Caki2 (cell line): ENCODE results near the gene UNG. TPM values are rescaled to one million over a fixed set of nuclear protein-coding genes. Genes with fewer than 3 reads are reported as not detected.
A peak's percentile ranks its signal among the peaks of the same experiment; 100 is the strongest.
"Not testable (repeated sequence)": the region's sequence is repeated elsewhere in the genome, so short reads cannot be mapped to it uniquely, and the experiment has no call there.

Source experiments
- DNase-seq: peaks from one replicate; pipeline ENCODE4 v3.0.0-alpha.2; 2015; ENCODE audit warnings: low read depth
- in situ Hi-C: cut with HindIII; loops from 2 replicates; pipeline ENCODE4 v1.10.0; 2016; ENCODE audit warnings: low sequenced_read_pairs, low pct_unique_long_range_greater_than_20kb, mixed read lengths
- total RNA-seq: library from RNA; depleted of rRNA; stranded (reverse); fragments of >200 nt; shearing (Covaris generic); gene quantifications from 2 replicates; pipeline ENCODE4 v1.2.3, GENCODE V29; 2014; ENCODE audit warnings: low replicate concordance; rRNA removed

The UNG gene
- total RNA-seq, 1 experiment from 2014 or later, result 61.1 TPM

DNA sequence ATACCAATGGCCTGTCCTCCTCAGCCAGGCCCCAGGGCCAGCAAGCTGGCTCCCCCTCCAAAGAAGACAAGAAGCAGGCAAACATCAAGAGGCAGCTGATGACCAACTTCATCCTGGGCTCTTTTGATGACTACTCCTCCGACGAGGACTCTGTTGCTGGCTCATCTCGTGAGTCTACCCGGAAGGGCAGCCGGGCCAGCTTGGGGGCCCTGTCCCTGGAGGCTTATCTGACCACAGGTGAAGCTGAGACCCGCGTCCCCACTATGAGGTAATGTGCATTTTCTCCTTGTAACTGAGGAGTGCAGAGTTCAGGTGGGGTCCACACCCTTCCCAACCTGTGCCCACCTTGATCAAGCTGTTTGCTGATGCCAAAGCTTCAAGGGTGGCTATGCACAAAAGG is 42.4 kb downstream of the UNG start:
- in situ Hi-C loops, result no loop called here

GRCh38 chr12:109140560-109140959 is 43.2 kb downstream of the UNG start:
- no peak for DNase-seq
- in situ Hi-C loops, result no loop called here

More for the DNA sequence above, 42.4 kb downstream of the UNG start:
- no peak for DNase-seq

- no peak for DNase-seq
- in situ Hi-C loops, result no loop called here
These were observed 46.8 kb downstream of the UNG start for GRCh38 chr12:109144224-109144623.

- DNase-seq, in situ Hi-C loops: not testable (repeated sequence)
These were observed 49.7 kb downstream of the UNG start for GRCh38 chr12:109147126-109147525.

DNA sequence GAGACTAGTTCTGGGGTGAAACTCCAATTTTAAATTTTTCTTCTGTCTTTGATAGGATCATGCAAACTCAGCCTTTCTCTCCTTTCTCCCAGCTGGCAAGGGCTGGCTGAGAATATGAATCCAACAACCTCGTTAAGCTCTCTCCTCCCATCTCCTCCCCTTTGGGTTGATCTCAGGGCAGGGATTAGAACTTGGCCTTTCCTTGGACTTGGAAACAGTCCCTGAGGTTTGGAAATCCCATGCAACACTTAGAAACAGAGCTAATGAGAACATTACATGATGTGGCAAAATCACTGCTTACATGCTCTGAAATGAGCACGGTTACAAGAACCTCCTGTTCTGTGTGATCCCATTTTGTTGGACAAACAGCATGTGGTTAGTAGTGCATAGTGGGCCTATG is 50.6 kb downstream of the UNG start:
- DNase-seq, result no peak

DNA sequence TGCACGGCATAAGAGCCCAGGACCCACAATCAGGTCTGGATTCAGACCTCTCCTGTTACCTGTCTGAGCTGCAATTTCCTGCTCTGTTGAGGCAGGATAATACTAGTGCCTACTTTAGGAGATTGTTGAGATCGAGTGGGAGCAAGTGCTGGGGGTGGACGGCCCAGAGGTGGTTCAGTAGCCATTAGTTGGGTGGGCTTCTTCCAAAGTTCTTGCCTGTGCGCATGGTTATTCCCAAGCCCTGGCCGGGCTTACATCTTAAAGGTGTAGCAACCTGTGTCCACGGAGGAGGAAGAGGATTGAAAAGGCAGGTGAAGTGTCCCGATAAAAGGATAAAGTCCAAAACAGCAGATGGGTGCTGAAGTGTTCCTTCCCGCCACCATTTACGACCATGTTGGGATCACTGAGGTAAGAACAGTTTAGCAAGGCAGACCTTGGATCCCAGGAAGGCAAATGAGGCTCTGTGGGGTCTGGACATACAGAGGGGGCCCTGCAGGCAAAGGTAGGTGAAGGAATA is 52.8 kb downstream of the UNG start:
- DNase-seq, result no peak
- in situ Hi-C loops, result no loop called here

More for the DNA sequence above, 50.6 kb downstream of the UNG start:
- in situ Hi-C loops, result no loop called here

GRCh38 chr12:109151457-109151856 is 54.1 kb downstream of the UNG start:
- in situ Hi-C loops, result no loop called here

GRCh38 chr12:109153821-109154441 is 56.5 kb downstream of the UNG start:
- DNase-seq, result peak; percentile 19
- in situ Hi-C loops, result no loop called here

More at GRCh38 chr12:109151457-109151856, 54.1 kb downstream of the UNG start:
- DNase-seq, result no peak

GRCh38 chr12:109154451-109155438 is 57.3 kb downstream of the UNG start:
- in situ Hi-C loops, result no loop called here
- peak; percentile 83 for DNase-seq

GRCh38 chr12:109156036-109156435 is 58.6 kb downstream of the UNG start:
- in situ Hi-C loops, result no loop called here
- DNase-seq, result no peak

DNA sequence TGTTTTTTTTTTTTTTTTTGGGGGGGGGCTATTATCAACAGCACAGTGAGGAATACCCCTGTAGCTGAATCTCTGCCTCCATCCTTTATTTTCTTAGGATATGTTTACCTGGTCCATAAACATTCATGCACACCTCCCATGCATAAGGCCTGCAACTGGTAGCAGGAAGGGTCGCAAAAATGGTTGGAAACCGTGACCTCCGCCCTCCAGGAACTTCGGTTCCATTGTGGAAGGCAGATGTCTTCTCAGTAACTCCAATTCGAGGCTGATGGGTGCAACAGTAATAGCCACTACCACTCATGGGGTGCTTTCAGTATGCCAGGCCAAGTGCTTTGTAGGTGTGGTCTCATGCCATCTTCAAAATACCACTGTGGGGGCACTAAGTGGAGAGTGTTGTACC is 59.2 kb downstream of the UNG start:
- DNase-seq, result no peak
- in situ Hi-C loops, result no loop called here

DNA sequence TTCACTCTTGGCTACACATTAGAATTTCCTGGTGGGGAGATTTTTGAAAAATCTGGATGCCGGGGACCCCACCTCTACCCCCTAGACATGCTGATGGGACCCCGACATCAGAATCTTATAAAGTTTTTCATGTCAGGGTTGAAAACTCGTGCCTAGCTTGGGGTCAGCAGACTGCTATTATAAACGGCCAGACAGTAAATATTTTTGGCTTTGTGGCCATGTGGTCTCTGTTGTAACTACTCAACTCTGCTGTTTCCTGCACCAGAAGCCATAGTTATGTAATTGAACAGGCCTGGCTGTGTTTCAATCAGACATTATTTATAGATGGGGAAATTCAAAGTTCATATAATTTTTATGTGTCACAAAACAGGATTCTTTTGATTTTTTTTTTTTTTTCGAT is 60.6 kb downstream of the UNG start:
- in situ Hi-C loops, result no loop called here
- no peak for DNase-seq

GRCh38 chr12:109160433-109160832 is 63.0 kb downstream of the UNG start:
- no peak for DNase-seq
- in situ Hi-C loops, result no loop called here

Other genes with a start within 250 kb of the UNG start
- gene SSH1, start 240.0 kb upstream of the UNG start, total RNA-seq, result 6.6 and 8.7 TPM in 2 replicates
- gene DAO, start 217.5 kb upstream of the UNG start, total RNA-seq, result not detected in 2 replicates
- not detected in 2 replicates for gene SVOP, start 76.5 kb upstream of the UNG start, total RNA-seq
- gene USP30, start 45.0 kb upstream of the UNG start, total RNA-seq, result 4.6 and 12.2 TPM in 2 replicates
- gene ALKBH2, start 4.1 kb upstream of the UNG start, total RNA-seq, result 8.6 and 14.9 TPM in 2 replicates
- 1.6 and 6.8 TPM in 2 replicates for gene ACACB, start 19.0 kb downstream of the UNG start, total RNA-seq
- not detected in 2 replicates for gene FOXN4, start 211.7 kb downstream of the UNG start, total RNA-seq